Activated naive CD4-positive, alpha-beta T cell treated with anti-CD3 and anti-CD28 coated beads for 36 hours (primary cell): ENCODE results near the gene PNPLA7. TPM values are rescaled to one million over a fixed set of nuclear protein-coding genes. Genes with fewer than 3 reads are reported as not detected.
"Not testable (repeated sequence)": the region's sequence is repeated elsewhere in the genome, so short reads cannot be mapped to it uniquely, and the experiment has no call there.

Experiments
- CTCF ChIA-PET: fragments of 350-600 bp; sonication (Branson Sonifier 250); formaldehyde crosslinking; loops from one replicate; lab custom pipeline; 2021; ENCODE audit warnings: antibody characterized with exemption; lab: Charles Lee
- DNase-seq: peaks from one replicate; pipeline ENCODE4 v3.0.0-alpha.2; 2020
- H3K27ac Mint-ChIP-seq: one replicate; pipeline ENCODE4 v1.8.0; 2021; ENCODE audit warnings: mild to moderate bottlenecking, mixed read lengths
- H3K27me3 Mint-ChIP-seq: one replicate; pipeline ENCODE4 v1.8.0; 2021; ENCODE audit warnings: low read depth, mixed read lengths
- H3K36me3 Mint-ChIP-seq: one replicate; pipeline ENCODE4 v1.8.0; 2021; ENCODE audit warnings: low read depth, mixed read lengths
- H3K4me1 Mint-ChIP-seq: one replicate; pipeline ENCODE4 v1.8.0; 2021; ENCODE audit warnings: low read depth, mixed read lengths
- H3K4me3 Mint-ChIP-seq: one replicate; pipeline ENCODE4 v1.8.0; 2021; ENCODE audit warnings: mild to moderate bottlenecking, moderate library complexity, mixed read lengths
- H3K9me3 Mint-ChIP-seq: one replicate; pipeline ENCODE4 v1.8.0; 2021; ENCODE audit warnings: mixed read lengths
- intact Hi-C: fragments of 100-400 bp; cut with micrococcal nuclease; formaldehyde crosslinking; loops from one replicate; pipeline ENCODE4 v1.15.1; 2023
- total RNA-seq, 2 experiments: library from RNA; stranded (reverse); gene quantifications; one replicate each; pipeline ENCODE4 v1.2.3, GENCODE V29; 2021

PNPLA7 gene
- total RNA-seq, 2 experiments from 2014 or later: 2.8 to 3.1 TPM

DNA sequence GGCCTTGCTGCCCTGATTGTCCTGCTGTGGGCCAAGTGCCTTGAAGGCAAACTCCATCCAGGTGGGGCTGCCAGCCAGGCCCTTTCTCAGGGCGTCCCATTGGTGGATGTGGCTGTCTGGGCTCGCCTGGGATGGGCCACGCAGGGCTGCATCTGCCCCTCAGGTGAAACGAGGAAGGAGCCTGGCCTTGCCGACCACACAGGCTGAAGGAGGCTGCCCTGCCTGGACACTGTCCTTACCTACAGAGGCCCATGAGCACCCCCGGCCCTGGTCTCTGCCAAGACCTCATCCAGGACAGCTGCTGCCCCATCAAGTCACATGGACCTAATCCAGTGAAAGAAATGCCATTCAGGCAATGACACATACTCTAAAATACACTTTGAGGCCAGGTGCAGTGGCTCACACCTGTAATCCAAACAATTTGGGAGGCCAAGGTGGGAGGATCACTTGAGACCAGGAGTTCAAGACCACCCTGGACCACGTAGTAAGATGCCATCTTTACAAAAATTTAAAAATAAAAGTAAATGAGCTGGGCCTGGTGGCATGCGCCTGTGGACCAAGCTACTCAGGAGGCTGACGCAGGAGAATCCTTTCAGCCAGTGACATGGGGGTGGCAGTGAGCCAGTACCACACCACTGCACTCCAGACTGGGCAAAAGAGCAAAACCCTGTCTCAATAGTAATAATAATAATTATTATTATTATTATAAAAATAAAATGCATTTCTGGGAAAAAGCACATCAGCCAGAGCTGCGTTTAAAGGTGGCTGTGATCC, 33.9 kb downstream of the PNPLA7 start:
- intact Hi-C loops: no loop called here
- Mint-ChIP-seq H3K36me3 (no peaks in the 10 kb centered on the region), H3K27ac (no peak overlapping the region), H3K27me3 (no peaks in the 10 kb centered on the region), H3K9me3 (no peaks in the 10 kb centered on the region), H3K4me3 (no peak overlapping the region), H3K4me1 (no peaks in the 10 kb centered on the region)
- CTCF ChIA-PET: no interaction called here
- DNase-seq: no peak

DNA sequence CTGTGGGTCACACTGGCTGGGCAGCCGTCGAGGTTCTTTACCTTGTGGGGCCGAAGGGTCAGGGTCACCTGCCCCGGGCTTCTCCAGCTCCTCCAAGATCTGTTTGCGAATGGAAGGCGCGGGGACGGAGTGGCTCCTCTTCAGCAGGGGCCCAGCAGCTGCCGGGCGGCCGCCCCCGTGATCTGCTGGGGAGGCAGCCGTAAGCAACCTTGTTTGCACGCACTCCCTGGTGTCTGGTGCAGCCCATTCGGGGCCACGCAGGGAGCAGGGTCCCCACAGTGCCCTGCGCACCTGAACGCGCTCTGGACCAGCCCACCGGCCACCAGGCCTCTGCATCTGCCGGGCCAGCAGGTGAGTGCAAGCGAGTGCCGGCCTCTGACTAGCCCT, 34.9 kb downstream of the PNPLA7 start:
- CTCF ChIA-PET: no interaction called here
- H3K27ac Mint-ChIP-seq: no peak overlapping the region

DNA sequence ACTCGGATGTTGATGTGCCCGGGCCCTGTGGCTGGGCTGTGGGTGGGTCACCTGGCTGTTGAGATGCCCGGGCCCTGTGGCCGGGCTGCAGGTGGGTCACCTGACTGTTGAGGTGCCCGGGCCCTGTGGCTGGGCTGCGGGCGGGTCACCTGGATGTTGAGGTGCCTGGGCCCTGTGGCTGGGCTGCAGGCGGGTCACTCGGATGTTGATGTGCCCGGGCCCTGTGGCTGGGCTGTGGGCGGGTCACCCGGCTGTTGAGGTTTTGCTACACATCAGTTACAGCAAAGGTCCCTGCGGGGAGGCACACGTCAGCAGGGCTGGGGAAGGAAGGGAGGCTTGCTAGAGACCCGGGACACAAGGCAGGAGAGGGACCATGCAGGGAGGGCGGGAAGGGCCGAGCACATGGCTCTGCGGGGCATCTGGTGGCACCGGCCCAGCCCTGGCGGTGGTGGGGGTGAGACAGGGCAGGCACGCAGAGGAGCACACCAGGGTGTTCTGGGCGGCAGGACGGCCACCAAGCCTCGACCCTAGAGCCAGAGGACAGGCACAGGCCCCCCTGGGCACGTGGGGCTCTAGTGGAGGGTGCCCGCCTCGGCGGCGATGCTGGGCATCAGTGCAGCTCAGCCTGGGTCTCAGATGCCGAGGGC, 35.4 kb downstream of the PNPLA7 start:
- no peak overlapping the region for H3K4me3 Mint-ChIP-seq
- H3K9me3 Mint-ChIP-seq: no peaks in the 10 kb centered on the region
- no peaks in the 10 kb centered on the region for H3K27me3 Mint-ChIP-seq
- no peak overlapping the region for H3K27ac Mint-ChIP-seq
- CTCF ChIA-PET: no interaction called here
- H3K4me1 Mint-ChIP-seq: no peaks in the 10 kb centered on the region
- no peaks in the 10 kb centered on the region for H3K36me3 Mint-ChIP-seq
- intact Hi-C loops: no loop called here
- DNase-seq: no peak

More for the DNA sequence above, 34.9 kb downstream of the PNPLA7 start:
- intact Hi-C loops: no loop called here
- H3K4me1 Mint-ChIP-seq: no peaks in the 10 kb centered on the region
- H3K9me3 Mint-ChIP-seq: no peaks in the 10 kb centered on the region
- H3K36me3 Mint-ChIP-seq: no peaks in the 10 kb centered on the region
- no peak overlapping the region for H3K4me3 Mint-ChIP-seq
- H3K27me3 Mint-ChIP-seq: no peaks in the 10 kb centered on the region
- DNase-seq: no peak

DNA sequence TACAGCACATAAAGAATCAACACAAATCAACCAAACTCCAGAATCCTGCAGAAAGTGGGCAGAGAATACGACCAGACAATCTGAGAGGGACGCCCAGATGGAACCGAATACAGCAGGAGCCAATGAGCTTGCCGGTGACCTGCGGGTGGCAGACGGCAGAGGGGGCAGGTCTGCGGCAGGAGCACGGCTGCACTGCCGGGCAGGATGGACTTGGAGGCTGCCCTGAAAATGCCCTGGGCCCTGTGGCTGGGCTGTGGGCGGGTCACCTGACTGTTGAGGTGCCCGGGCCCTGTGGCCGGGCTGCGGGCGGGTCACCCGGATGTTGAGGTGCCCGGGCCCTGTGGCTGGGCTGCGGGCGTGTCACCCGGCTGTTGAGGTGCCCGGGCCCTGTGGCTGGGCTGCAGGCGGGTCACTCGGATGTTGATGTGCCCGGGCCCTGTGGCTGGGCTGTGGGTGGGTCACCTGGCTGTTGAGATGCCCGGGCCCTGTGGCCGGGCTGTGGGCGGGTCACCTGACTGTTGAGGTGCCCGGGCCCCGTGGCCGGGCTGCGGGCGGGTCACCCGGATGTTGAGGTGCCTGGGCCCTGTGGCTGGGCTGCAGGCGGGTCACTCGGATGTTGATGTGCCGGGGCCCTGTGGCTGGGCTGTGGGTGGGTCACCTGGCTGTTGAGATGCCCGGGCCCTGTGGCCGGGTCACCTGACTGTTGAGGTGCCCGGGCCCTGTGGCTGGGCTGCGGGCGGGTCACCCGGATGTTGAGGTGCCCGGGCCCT, 36.2 kb downstream of the PNPLA7 start:
- H3K36me3 Mint-ChIP-seq, CTCF ChIA-PET, intact Hi-C loops, H3K4me3 Mint-ChIP-seq, DNase-seq, H3K4me1 Mint-ChIP-seq, H3K27me3 Mint-ChIP-seq, H3K9me3 Mint-ChIP-seq, H3K27ac Mint-ChIP-seq: not testable (repeated sequence)

DNA sequence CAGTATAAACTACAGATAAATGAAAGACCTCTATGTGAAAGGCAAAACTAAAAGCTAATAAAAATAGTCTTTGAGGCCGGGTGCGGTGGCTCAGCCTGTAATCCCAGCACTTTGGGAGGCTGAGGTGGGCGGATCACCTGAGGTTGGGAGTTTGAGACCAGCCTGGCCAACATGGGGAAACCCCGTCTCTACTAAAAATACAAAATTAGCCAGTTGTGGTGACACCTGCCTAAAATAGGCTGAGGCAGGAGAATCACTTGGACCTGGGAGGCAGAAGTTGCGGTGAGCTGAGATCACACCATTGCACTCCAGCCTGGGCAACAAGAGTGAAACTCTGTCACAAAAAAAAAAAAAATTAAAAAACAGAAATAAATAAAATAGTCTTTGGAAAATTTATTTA, 37.1 kb downstream of the PNPLA7 start:
- H3K4me1 Mint-ChIP-seq, H3K27me3 Mint-ChIP-seq, H3K4me3 Mint-ChIP-seq, H3K27ac Mint-ChIP-seq, H3K36me3 Mint-ChIP-seq, H3K9me3 Mint-ChIP-seq, intact Hi-C loops, DNase-seq: not testable (repeated sequence)
- CTCF ChIA-PET: interaction anchor here (0.6 kb wide), 1 partner anchor 411 kb away, joined by 3 read pairs; no protein-coding TSS in a partner anchor

DNA sequence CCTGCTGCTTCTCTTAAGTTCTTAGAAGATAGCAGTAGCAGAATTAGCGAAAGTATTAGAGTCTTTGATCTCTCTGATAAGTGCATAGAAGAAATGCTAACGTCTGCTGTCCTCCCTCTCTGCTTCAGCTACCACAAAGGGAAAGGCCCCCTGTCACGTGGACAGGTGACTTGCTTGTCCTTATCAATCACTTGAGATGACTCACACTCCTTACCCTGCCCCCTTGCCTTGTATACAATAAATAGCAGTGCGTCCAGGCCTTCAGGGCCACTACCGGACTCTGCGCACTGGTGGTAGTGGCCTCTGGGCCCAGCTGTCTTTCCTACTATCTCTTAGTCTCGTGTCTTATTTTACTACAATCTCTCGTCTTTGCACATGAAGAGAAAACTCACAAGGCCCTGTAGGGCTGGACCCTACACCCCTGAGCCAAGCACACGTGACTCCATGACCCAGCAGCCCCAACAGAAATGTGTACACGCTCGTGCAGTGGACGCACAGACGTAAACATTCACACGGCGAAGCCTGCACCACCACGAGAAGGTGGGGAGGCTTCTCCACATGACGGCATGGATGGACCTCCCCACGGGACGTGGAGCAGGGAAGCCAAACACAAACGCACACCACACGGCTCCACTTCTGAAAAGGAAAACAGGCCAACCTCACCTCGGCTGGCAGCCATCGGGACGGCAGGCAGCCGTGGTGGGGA, 38.3 kb downstream of the PNPLA7 start:
- no peak overlapping the region for H3K27ac Mint-ChIP-seq
- intact Hi-C loops: no loop called here
- no peak overlapping the region for H3K4me3 Mint-ChIP-seq
- no peaks in the 10 kb centered on the region for H3K4me1 Mint-ChIP-seq
- H3K36me3 Mint-ChIP-seq: no peaks in the 10 kb centered on the region
- no peak for DNase-seq
- H3K27me3 Mint-ChIP-seq: no peaks in the 10 kb centered on the region
- no peaks in the 10 kb centered on the region for H3K9me3 Mint-ChIP-seq
- CTCF ChIA-PET: no interaction called here

DNA sequence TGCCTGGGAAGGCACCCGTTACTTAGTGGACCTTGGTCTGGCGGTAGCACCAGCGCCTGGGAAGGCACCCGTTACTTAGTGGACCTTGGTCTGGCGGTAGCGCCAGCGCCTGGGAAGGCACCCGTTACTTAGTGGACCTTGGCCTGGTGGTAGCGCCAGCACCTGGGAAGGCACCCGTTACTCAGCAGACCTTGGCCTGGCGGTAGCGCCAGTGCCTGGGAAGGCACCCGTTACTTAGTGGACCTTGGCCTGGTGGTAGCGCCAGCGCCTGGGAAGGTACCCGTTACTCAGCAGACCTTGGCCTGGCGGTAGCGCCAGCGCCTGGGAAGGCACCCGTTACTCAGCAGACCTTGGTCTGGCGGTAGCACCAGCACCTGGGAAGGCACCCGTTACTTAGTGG, 39.1 kb downstream of the PNPLA7 start:
- H3K27me3 Mint-ChIP-seq, H3K36me3 Mint-ChIP-seq, CTCF ChIA-PET, H3K27ac Mint-ChIP-seq, DNase-seq, H3K4me3 Mint-ChIP-seq, H3K4me1 Mint-ChIP-seq, intact Hi-C loops, H3K9me3 Mint-ChIP-seq: not testable (repeated sequence)

DNA sequence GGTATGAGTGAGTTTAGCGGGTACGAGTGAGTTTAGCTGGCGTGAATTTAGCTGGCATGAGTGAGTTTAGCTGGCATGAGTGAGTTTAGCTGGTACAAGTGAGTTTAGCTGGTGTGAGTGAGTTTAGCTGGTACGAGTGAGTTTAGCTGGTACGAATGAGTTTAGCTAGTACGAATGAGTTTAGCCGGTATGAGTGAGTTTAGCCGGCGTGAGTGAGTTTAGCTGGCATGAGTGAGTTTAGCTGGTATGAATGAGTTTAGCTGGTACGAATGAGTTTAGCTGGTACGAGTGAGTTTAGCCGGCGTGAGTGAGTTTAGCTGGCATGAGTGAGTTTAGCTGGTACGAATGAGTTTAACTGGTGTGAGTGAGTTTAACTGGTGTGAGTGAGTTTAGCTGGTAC, 41.0 kb downstream of the PNPLA7 start:
- DNase-seq: no peak
- peak overlapping the region; percentile 25 for H3K27ac Mint-ChIP-seq
- H3K4me1 Mint-ChIP-seq: no peaks in the 10 kb centered on the region
- H3K27me3 Mint-ChIP-seq: no peaks in the 10 kb centered on the region
- H3K9me3 Mint-ChIP-seq: no peaks in the 10 kb centered on the region
- no peak overlapping the region for H3K4me3 Mint-ChIP-seq
- H3K36me3 Mint-ChIP-seq: no peaks in the 10 kb centered on the region
- intact Hi-C loops: no loop called here
- CTCF ChIA-PET: interaction anchor here (0.5 to 0.8 kb wide), 3 partner anchors 26 to 142 kb away, joined by 3 to 6 read pairs (median 3); no protein-coding TSS in a partner anchor

DNA sequence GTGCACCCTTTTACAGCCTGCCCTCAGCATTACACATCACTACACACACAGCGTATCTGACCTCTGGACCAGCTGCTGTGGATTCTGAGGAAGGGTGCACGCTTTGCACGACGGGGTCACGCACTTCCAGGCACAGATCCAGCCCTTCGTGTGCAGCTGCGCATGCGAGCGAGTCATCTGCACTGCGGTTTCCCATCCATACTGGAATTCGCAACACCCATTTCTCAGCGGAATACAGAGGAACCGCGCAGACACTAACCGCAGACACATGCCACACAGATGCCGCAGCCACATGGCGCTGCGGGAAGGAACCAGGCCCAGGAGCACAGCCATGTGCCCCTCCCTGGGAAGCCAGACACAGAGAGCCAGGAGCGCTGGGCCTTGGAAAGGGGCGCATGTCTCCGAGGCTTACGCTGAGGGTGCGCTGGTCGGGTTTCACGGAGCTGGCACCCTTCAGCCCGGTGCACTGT, 43.5 kb downstream of the PNPLA7 start:
- DNase-seq: no peak
- H3K4me1 Mint-ChIP-seq: peaks cover 4% of the 10 kb centered on the region
- H3K4me3 Mint-ChIP-seq: no peak overlapping the region
- no peak overlapping the region for H3K27ac Mint-ChIP-seq
- H3K9me3 Mint-ChIP-seq: peaks cover 5% of the 10 kb centered on the region
- no peaks in the 10 kb centered on the region for H3K27me3 Mint-ChIP-seq
- intact Hi-C loops: no loop called here
- CTCF ChIA-PET: interaction anchor here (0.6 to 0.7 kb wide), 2 partner anchors 39 to 185 kb away, joined by 3 read pairs; no protein-coding TSS in a partner anchor
- H3K36me3 Mint-ChIP-seq: peaks cover 5% of the 10 kb centered on the region

DNA sequence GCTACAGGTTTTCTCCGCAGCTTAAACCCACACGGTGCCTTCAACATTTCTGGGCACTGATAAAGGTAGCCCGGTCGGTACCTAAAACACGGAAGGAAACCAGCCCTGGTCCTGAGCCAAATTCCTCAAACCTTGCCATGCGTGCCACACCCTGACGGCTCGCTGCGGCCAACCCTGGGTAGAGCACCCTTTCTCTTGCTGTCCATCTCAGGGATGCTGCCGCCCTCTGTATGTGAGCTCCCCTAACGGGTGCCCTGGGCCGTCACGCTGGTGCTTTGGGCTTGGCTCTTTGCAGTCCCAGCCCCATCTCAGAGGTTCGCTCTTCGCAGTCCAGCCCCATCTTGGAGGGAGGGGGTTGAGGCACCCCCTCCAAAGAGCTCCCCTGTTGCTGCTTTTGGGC, 43.9 kb downstream of the PNPLA7 start:
- Mint-ChIP-seq H3K4me3 (no peak overlapping the region), H3K36me3 (peaks cover 7% of the 10 kb centered on the region), H3K27ac (no peak overlapping the region), H3K4me1 (peaks cover 5% of the 10 kb centered on the region), H3K27me3 (no peaks in the 10 kb centered on the region), H3K9me3 (peaks cover 7% of the 10 kb centered on the region)
- CTCF ChIA-PET: no interaction called here
- intact Hi-C loops: no loop called here
- DNase-seq: no peak

DNA sequence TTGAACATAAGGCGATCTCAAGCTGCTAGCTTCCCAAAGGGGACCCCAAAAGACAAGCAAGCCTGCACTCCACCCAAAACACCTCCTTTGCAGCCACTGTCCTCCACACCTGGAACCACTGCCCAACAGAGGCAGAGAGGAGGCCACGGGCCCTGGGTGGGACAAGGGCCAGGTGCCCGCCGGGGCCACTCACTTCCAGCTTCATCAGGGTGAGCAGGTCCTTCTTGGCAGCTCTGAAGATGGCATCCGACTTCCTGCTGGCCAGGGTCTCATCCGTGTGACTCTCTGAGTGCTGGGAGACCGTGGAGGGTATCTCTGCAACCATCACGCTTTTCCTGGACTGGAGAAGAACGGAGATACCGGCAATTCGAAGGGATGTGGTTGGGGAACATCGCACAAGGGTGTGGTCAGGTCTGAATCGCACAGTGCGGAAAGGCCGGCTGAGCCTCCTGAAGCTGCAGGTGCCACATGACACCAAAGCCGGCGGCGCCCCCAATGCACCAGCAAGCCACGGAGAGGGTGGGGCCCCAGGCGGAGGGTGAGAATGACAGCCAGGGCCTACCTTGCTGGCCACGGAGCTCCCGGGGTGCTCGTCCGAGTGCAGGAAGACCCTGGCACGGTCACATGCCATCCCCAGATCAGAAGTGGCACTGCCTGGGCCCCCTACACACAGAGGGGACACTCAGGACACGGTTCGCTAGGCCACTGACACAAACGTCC, 44.6 kb downstream of the PNPLA7 start:
- intact Hi-C loops: no loop called here
- H3K9me3 Mint-ChIP-seq: peaks cover 7% of the 10 kb centered on the region
- no peak overlapping the region for H3K27ac Mint-ChIP-seq
- CTCF ChIA-PET: interaction anchor here (0.7 kb wide), 1 partner anchor 119 kb away, joined by 3 read pairs; no protein-coding TSS in a partner anchor
- DNase-seq: no peak
- H3K36me3 Mint-ChIP-seq: peaks cover 7% of the 10 kb centered on the region
- H3K4me3 Mint-ChIP-seq: no peak overlapping the region
- H3K27me3 Mint-ChIP-seq: no peaks in the 10 kb centered on the region
- H3K4me1 Mint-ChIP-seq: peaks cover 5% of the 10 kb centered on the region
